ENCODE data around the gene WWC2.

Gene WWC2

GRCh38 chr4:183350317-183351071 is 251.4 kb downstream of the WWC2 start:
- DNase-seq = no peak

DNA sequence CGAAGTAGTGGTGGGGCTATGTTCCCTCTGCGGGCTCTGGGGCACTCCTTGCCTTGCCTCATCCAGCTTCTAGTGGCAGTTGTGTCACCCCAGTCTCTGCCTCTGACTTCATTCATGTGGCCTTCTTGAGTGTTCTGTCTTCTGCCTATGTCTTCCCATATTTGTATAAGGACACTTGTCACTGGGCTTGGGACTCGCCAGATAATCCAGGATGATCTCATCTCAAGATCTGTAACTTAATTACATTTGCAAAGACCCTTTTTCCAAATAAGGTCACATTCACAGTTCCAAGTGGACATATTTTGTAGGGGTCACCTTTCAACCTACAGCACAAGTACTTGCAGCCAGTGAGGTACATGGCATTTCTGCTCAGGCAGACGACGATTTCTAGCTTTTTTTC is 253.5 kb downstream of the WWC2 start:
- DNase-seq = no peak

GRCh38 chr4:183353557-183353956 is 254.5 kb downstream of the WWC2 start:
- no peak for DNase-seq

DNA sequence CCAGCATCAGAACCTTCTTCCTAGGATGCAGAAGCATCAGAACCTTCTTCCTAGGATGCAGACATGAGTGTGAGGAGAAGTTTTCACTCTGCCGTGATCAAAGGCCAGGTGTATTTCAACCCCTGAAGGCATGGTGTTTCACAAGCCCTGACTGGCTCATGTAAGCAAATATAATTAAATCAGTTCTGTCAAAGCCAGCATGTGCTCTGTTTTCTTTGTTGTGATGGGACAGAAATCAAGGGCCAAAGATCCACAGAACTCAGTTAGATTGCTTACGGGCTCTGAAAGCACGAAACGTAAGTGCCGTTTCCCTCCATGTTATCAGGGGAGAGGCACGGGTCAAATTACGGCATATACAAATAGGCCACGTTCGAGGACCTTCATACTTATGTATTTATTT is 255.2 kb downstream of the WWC2 start:
- DNase-seq = no peak

GRCh38 chr4:183355405-183355804 is 256.3 kb downstream of the WWC2 start:
- no peak for DNase-seq

DNA sequence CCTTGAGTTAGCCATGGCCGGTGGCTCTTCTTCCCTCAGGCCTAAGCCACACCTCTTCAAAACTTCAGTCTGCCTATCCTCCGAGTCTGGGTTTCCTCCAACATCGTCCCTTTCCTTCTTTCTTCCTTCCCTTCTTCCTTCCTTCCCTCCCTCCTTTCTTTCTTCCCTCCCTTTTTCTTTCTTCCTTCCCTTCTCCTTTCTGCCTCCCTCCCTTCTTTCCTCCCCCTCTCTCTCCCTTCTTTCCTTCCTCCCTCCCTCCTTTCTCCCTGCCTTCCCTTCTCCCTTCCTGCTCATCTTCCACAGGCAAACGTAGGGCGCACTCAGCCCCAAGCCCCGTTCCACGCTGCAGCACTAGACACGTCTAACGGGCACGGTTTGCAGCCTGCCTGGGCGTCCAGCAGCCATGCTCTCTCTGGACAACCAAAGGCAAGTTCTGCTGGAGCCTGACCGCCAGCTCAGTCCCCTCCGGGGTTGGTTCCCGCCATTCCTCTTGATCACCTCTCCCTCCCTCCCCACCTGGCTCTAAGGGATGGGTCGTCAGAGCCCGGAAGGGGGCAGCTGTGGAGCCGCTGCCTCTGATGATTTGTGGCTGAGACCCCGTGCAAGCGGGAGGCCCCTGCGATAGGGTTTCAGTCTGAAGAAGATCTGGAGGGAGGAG is 257.2 kb downstream of the WWC2 start:
- DNase-seq = no peak

- no peak for DNase-seq
These were observed 258.0 kb downstream of the WWC2 start for GRCh38 chr4:183356931-183357675.

GRCh38 chr4:183358215-183358755 is 259.2 kb downstream of the WWC2 start:
- no peak for DNase-seq

GRCh38 chr4:183360161-183360919 is 261.3 kb downstream of the WWC2 start:
- DNase-seq = peak in 2 of 56 donors; percentile 8 to 24

DNA sequence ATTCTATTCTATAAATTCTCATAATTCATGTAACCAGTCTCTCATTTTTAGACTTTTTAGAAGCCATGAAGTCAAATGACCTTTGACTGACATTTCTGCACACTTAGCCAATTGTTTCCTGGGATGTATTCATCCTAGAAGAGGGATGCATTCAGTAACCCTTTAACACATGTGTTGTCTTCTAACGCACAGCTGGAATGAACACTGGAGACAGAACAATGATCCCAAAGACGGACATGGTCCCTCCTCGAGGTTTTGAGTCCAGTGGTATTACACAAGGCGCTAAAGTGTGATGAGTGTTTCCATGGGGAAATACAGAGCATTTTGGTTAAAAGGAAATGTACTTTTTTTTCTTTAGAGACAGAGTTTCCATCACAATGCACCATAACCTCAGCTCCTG is 263.0 kb downstream of the WWC2 start:
- DNase-seq = no peak

GRCh38 chr4:183362916-183363542 is 264.0 kb downstream of the WWC2 start:
- no peak for DNase-seq

GRCh38 chr4:183364025-183364424 is 265.0 kb downstream of the WWC2 start:
- DNase-seq = peak in 1 of 56 donors; percentile 4

GRCh38 chr4:183366206-183366835 is 267.3 kb downstream of the WWC2 start:
- DNase-seq = no peak

- DNase-seq = no peak
These were observed 270.0 kb downstream of the WWC2 start for GRCh38 chr4:183369073-183369472.

Data from amygdala (tissue), 56 donors.